ENCODE measurements around the gene DNM2. TPM values are rescaled to one million over a fixed set of nuclear protein-coding genes. Genes with fewer than 3 reads are reported as not detected.

Gene DNM2
- total and polyA plus RNA-seq, 2 of the 13 experiments (the other 11 are each of a cell fraction or from before 2014, with no cell fraction given): 41.7 to 59.8 TPM

GRCh38 chr19:10764340-10764894 lies 46.5 kb downstream of the DNM2 start (continued):
- TF ChIP-seq IRF1 (CRISPR knock-in tag; IDR thresholded peaks at IDR 0.05; ENCODE audit: low read depth) (no peak), USF2 (IDR thresholded peaks at IDR 0.05; ENCODE audit: low read depth, low read length) (no peak), USF2 (CRISPR knock-in tag; IDR thresholded peaks at IDR 0.05; ENCODE audit: borderline replicate concordance) (no peak), SMAD1 (CRISPR knock-in tag; IDR thresholded peaks at IDR 0.05; ENCODE audit: borderline replicate concordance, low read depth) (peak; percentile 95; the same call in 1 of the 2 replicates), GLI4 (CRISPR knock-in tag; IDR thresholded peaks at IDR 0.05; ENCODE audit: borderline replicate concordance) (no peak), MED8 (CRISPR knock-in tag; IDR thresholded peaks at IDR 0.05; ENCODE audit: insufficient replicate concordance) (peak; percentile 42), HOXA3 (CRISPR knock-in tag; IDR thresholded peaks at IDR 0.05) (peak; percentile 92), MIXL1 (CRISPR knock-in tag; IDR thresholded peaks at IDR 0.05) (peak; percentile 90), PRPF4 (IDR thresholded peaks at IDR 0.05; ENCODE audit: low read depth, low read length, poor library complexity, severe bottlenecking) (no peak), PAWR (CRISPR knock-in tag; IDR thresholded peaks at IDR 0.05; ENCODE audit: borderline replicate concordance) (no peak), RFX1 (IDR thresholded peaks at IDR 0.05) (no peak), HMGXB4 (CRISPR knock-in tag; IDR thresholded peaks at IDR 0.05; ENCODE audit: borderline replicate concordance in 1 of 2, low read depth in 1 of 2) (peak in 1 of 2 experiments; percentile 68; a peak in 1 of 4 replicates), ZNF850 (CRISPR knock-in tag; conservative IDR thresholded peaks at IDR 0.05) (no peak), PHF21A (CRISPR knock-in tag; IDR thresholded peaks at IDR 0.05) (peak; percentile 99), MXD3 (CRISPR knock-in tag; IDR thresholded peaks at IDR 0.05) (peak; percentile 24; the same call in 1 of the 2 replicates), HDAC6 (IDR thresholded peaks at IDR 0.05; ENCODE audit: low read depth, low read length) (no peak), ZHX2 (IDR thresholded peaks at IDR 0.05; ENCODE audit: low read depth) (no peak), ZHX2 (CRISPR knock-in tag; IDR thresholded peaks at IDR 0.05; ENCODE audit: borderline replicate concordance) (no peak)

Data from HepG2 (cell line).